K562 (cell line): ENCODE measurements around the gene C1QTNF8. TPM values are rescaled to one million over a fixed set of nuclear protein-coding genes. Genes with fewer than 3 reads are reported as not detected.

Experiments
- ATAC-seq: fragments of 200-7000 bp; cut with Tn5 transposase; 3 replicates; pipeline ENCODE4 v1.9.1; 2020; ENCODE audit warnings: moderate library complexity
- BruUV-seq: library from RNA; stranded (reverse); fragments of 400-500 nt; replicated peaks from 2 replicates; lab custom pipeline; 2021; lab: Mats Ljungman, UMichigan
- CTCF ChIA-PET: fragments of 300-600 bp; formaldehyde crosslinking; extraction: SDS; loops from one replicate; lab custom pipeline; 2021; ENCODE audit warnings: low intra/inter-chr PET ratio; lab: Yijun Ruan, JAX
- POLR2A ChIA-PET: fragments of 300-600, 350-650 bp; sonication (Branson Sonifier 250); formaldehyde crosslinking; extraction: SDS; loops from one replicate; lab custom pipeline; 2021; ENCODE audit warnings: antibody characterized with exemption, inconsistent platforms; lab: Yijun Ruan, JAX
- DNase-seq, 4 experiments: peaks; one replicate each; pipeline versions ENCODE4 v3.0.0 to v3.0.0-alpha.2; 2011 to 2018; ENCODE audit warnings: low spot score in 3 of 4, mixed read lengths in 3 of 4; ENCODE audit errors: extremely low read depth in 1 of 4
- FAIRE-seq: peaks from 2 replicates; lab custom pipeline; 2011; peaks lifted over from hg19 to GRCh38; lab: Jason Lieb, UNC
- H2AFZ ChIP-seq: 2 replicates; pipeline ENCODE4 v1.6.0; 2011; ENCODE audit warnings: low read depth, low read length, control low read depth, inconsistent platforms
- H3K27ac ChIP-seq: fragments of 200-600 bp; 3 replicates; pipeline ENCODE4 v1.8.0; 2011; ENCODE audit warnings: low read depth, mild to moderate bottlenecking, control low read depth, inconsistent platforms, low read length, moderate library complexity, mixed read lengths; ENCODE audit errors: extremely low read depth
- H3K27me3 ChIP-seq, 2 experiments: fragments of 300-600 bp in 1 of 2; 2 replicates in 1 of 2; 3 replicates in 1 of 2; pipeline versions ENCODE4 v1.6.0 to v1.8.0; 2011; ENCODE audit warnings: inconsistent platforms in 2 of 2, low read length in 2 of 2, mild to moderate bottlenecking in 1 of 2, mixed read lengths in 1 of 2, moderate library complexity in 1 of 2; ENCODE audit not compliant: control insufficient read depth in 2 of 2, insufficient read depth in 2 of 2
- H3K36me3 ChIP-seq: fragments of 300-600 bp; 3 replicates; pipeline ENCODE4 v1.8.0; 2011; ENCODE audit warnings: mild to moderate bottlenecking, low read length, inconsistent platforms; ENCODE audit not compliant: control insufficient read depth, insufficient read depth
- H3K4me1 ChIP-seq, 2 experiments: fragments of 200-600 bp in 1 of 2; replicated peaks in 1 of 2; 2 replicates in 1 of 2; 3 replicates in 1 of 2; pipeline versions ENCODE4 v1.5.1 to v1.8.0; 2011; ENCODE audit warnings: inconsistent platforms in 2 of 2, low read length in 2 of 2, mild to moderate bottlenecking in 1 of 2, mixed read lengths in 1 of 2, moderate library complexity in 1 of 2; ENCODE audit not compliant: control insufficient read depth in 2 of 2, insufficient read depth in 2 of 2
- H3K4me2 ChIP-seq: 2 replicates; pipeline ENCODE4 v1.6.1; 2011; ENCODE audit warnings: low read length, control low read depth, inconsistent platforms, mixed read lengths; ENCODE audit not compliant: insufficient read depth
- H3K4me3 ChIP-seq: fragments of 200-600 bp; sonication (generic), shearing (Covaris generic); 2 replicates; pipeline ENCODE4 v1.5.1; 2016; ENCODE audit warnings: control low read depth, inconsistent platforms
- H3K79me2 ChIP-seq: fragments of 200-600 bp; 3 replicates; pipeline ENCODE4 v1.8.0; 2011; ENCODE audit warnings: low read length, inconsistent platforms; ENCODE audit not compliant: control insufficient read depth, insufficient read depth
- H3K9ac ChIP-seq, 2 experiments: 2 replicates each; pipeline versions ENCODE4 v1.6.0 to v1.6.1; 2011; ENCODE audit warnings: low read depth in 2 of 2, low read length in 2 of 2, control low read depth in 1 of 2, inconsistent platforms in 1 of 2, mild to moderate bottlenecking in 1 of 2, mixed read lengths in 1 of 2; ENCODE audit not compliant: insufficient read depth in 1 of 2
- H3K9me1 ChIP-seq: one replicate; pipeline ENCODE4 v1.6.0; 2011; ENCODE audit warnings: inconsistent platforms, mild to moderate bottlenecking, low read length, moderate library complexity; ENCODE audit not compliant: control insufficient read depth, insufficient read depth
- H3K9me3 ChIP-seq: replicated peaks from 2 replicates; pipeline ENCODE4 v1.5.1; 2011; ENCODE audit warnings: low read depth, low read length, inconsistent platforms; ENCODE audit not compliant: control insufficient read depth, insufficient read depth
- H4K20me1 ChIP-seq: replicated peaks from 2 replicates; pipeline ENCODE4 v1.6.1; 2011; ENCODE audit warnings: low read length, inconsistent platforms, mixed read lengths; ENCODE audit not compliant: control insufficient read depth, insufficient read depth
- CC2D1A ChIP-seq: fragments of 450-650 bp; IDR thresholded peaks from 2 replicates; pipeline ENCODE4 v1.6.1; 2017; ENCODE audit warnings: mild to moderate bottlenecking
- EHMT2 ChIP-seq: fragments of 450-650 bp; IDR thresholded peaks from 2 replicates; pipeline ENCODE4 v1.6.1; 2018; ENCODE audit warnings: antibody characterized with exemption
- LCOR ChIP-seq: sonication (generic); formaldehyde crosslinking; IDR thresholded peaks from 2 replicates; pipeline ENCODE4 v1.8.0; 2022; ENCODE audit warnings: mild to moderate bottlenecking, missing genetic modification reagents
- MBD2 ChIP-seq: sonication (generic); IDR thresholded peaks from 2 replicates; pipeline ENCODE4 v1.6.1; 2016; ENCODE audit warnings: low read depth, borderline replicate concordance
- RBM39 ChIP-seq: fragments of 200-400 bp; formaldehyde crosslinking; optimal IDR thresholded peaks from 2 replicates; pipeline ENCODE3; 2018; ENCODE audit warnings: low read depth, low read length
- ZNF175 ChIP-seq: fragments of 200-800 bp; sonication (Bioruptor generic); IDR thresholded peaks from 2 replicates; pipeline ENCODE4 v1.6.1; 2016; ENCODE audit warnings: low read depth, mild to moderate bottlenecking, missing genetic modification characterization, missing compliant biosample characterization
- ZNF764 ChIP-seq: fragments of 250-450 bp; sonication (Bioruptor Pico); IDR thresholded peaks from 2 replicates; pipeline ENCODE4 v1.4.0; 2020; ENCODE audit warnings: low read depth, mild to moderate bottlenecking, moderate library complexity
- WGBS: fragments of 100-300 bp; shearing (Covaris generic); methylation state at CpG from one replicate; pipeline ENCODE4 v1.1.6; 2016; ENCODE audit warnings: low coverage, mixed read lengths; ENCODE audit not compliant: insufficient coverage; ENCODE audit errors: missing lambda C conversion rate; 5-methylcytosine and 5-hydroxymethylcytosine counted together
- in situ Hi-C: fragments of 300-500 bp; cut with MboI; formaldehyde crosslinking; loops from 4 replicates; pipeline ENCODE4 v1.15.0; 2018; ENCODE audit warnings: inconsistent platforms, mixed read lengths
- intact Hi-C: fragments of 100-400 bp; cut with micrococcal nuclease; formaldehyde crosslinking; loops from 2 replicates; pipeline ENCODE4 v1.14.2; 2022
- polyA plus RNA-seq, 8 experiments: library from polyadenylated mRNA; depleted of rRNA in 4 of 8; stranded (reverse) in 5 of 8; unstranded in 3 of 8; fragments of >200 nt; fragmentation: Nextera tagmentation in 2 of 8; fragmentation: Illumina TruSeq in 1 of 8; extraction: Ambion mirVana in 2 of 8; extraction: Trizol in 1 of 8; gene quantifications; 2 replicates each; pipeline versions ENCODE4 v1.2.1 to v1.2.3, GENCODE V29; 2011 to 2014; ENCODE audit warnings: inconsistent platforms in 1 of 8, missing spikeins in 1 of 8
- total RNA-seq, 7 experiments: library from RNA; depleted of rRNA in 6 of 7; stranded (reverse); fragments of >200 nt in 6 of 7; fragmentation: Illumina TruSeq in 2 of 7; extraction: Trizol in 2 of 7; gene quantifications; 2 replicates each; pipeline versions ENCODE4 v1.2.1 to v1.2.3, GENCODE V29; 2011 to 2021; ENCODE audit warnings: low replicate concordance in 1 of 7
- TF ChIP-seq, protein P1 (sequence below): IDR thresholded peaks from 2 replicates; pipeline ENCODE4 v1.6.1; 2012; ENCODE audit warnings: low read depth, low read length, improper control_type of control experiment, borderline replicate concordance
- TF ChIP-seq, protein P2 (sequence below): sonication (generic); formaldehyde crosslinking; IDR thresholded peaks from 2 replicates; pipeline ENCODE4 v1.8.0; 2022; ENCODE audit warnings: mild to moderate bottlenecking, missing genetic modification reagents

Gene C1QTNF8
- total and polyA plus RNA-seq, 9 of the 15 experiments (the other 6 are each of a cell fraction or from before 2014, with no cell fraction given), result not detected

DNA sequence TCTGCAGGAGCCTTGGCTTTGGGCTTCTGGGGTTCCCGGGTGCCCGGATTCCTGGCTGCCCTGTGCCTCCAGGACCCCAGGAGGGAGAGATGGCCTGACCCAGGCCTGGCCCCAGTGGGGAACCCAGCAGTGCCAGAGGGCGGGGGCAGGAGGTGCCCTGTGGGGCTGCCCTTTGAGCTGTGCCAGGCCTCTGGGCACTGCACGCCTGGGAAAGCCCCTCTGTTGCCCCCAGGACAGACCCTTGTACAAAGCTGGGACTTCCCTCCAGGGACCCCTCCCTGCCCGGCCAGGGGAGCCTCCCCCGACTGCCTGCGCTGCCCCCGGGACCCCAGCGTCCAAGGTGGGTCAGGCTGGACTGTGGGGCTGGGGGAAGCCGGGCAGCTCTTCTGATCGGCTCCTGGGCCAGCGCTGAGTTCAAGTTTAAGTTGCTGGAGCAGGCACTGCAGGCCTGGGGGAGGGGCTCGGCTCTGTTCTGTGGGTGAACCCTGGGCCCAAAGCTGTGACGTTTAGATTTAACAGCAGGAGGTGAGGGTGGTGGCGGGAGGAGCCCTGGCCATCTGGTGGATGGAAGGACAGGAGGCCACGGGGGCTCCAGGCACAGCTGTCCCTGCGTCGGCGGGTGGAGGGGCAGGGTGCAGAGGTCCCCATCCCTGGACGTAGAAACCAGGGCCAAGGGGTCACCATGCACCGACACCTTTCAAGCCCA lies 27.6 kb upstream of the C1QTNF8 start:
- POLR2A ChIA-PET, result interaction anchor here (0.6 to 0.7 kb wide), 2 partner anchors 56 to 121 kb away, joined by 3 read pairs; no protein-coding TSS in a partner anchor
- no peak overlapping the region for H3K27ac ChIP-seq
- H2AFZ ChIP-seq, result no peak overlapping the region
- no peak overlapping the region for H3K9ac ChIP-seq
- no TSS peak for BruUV-seq
- in situ Hi-C loops, result no loop called here
- no peaks in the 10 kb centered on the region for H3K9me1 ChIP-seq
- no peaks in the 10 kb centered on the region for H3K36me3 ChIP-seq
- no peaks in the 10 kb centered on the region for H3K79me2 ChIP-seq
- TF ChIP-seq EHMT2, result no peak
- no peak for TF ChIP-seq MBD2
- no peak overlapping the region for H3K4me2 ChIP-seq
- 2% methylated on average over 19 of the region's 21 CpGs for WGBS
- H3K4me3 ChIP-seq, result no peak overlapping the region
- intact Hi-C loops, result no loop called here
- H3K9me3 ChIP-seq, result no peaks in the 10 kb centered on the region
- peaks cover 7 to 56% of the 10 kb centered on the region in 2 experiments; a peak in 3 of 5 replicates for H3K27me3 ChIP-seq
- FAIRE-seq (no peak), ATAC-seq (no peak), DNase-seq (no peak)
- CTCF ChIA-PET, result no interaction called here
- peaks cover 0 to 85% of the 10 kb centered on the region in 2 experiments; a peak in 2 of 5 replicates for H3K4me1 ChIP-seq
- peaks cover 17% of the 10 kb centered on the region for H4K20me1 ChIP-seq

DNA sequence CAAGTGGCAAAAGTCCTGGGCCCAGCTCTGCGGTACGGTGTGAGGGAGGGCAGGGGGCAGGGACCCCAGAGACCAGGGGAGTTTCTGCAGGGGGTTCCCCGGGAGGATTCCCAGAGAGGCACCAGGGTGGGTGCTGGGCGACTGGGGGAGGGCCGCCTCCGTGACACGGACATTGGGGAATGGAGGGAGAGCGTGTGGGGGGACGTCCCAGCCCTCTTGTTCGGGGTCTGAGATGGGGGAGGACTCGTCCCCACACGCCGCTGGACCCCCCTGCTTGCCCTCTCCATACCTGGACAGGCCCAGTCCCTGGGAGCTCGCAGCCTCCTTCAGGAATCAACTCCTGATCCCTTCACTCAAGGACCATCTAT lies 26.3 kb upstream of the C1QTNF8 start:
- no TSS peak for BruUV-seq
- no peak overlapping the region for H3K27ac ChIP-seq
- ATAC-seq (no peak), FAIRE-seq (no peak), DNase-seq (no peak)
- no peaks in the 10 kb centered on the region for H3K79me2 ChIP-seq
- H3K9me3 ChIP-seq, result no peaks in the 10 kb centered on the region
- intact Hi-C loops, result no loop called here
- H3K9me1 ChIP-seq, result no peaks in the 10 kb centered on the region
- no peak overlapping the region for H3K9ac ChIP-seq
- CTCF ChIA-PET, result no interaction called here
- H3K36me3 ChIP-seq, result no peaks in the 10 kb centered on the region
- no peak overlapping the region for H3K4me2 ChIP-seq
- H3K4me3 ChIP-seq, result no peak overlapping the region
- H3K27me3 ChIP-seq, result peaks cover 7 to 68% of the 10 kb centered on the region in 2 experiments; a peak in 3 of 5 replicates
- H4K20me1 ChIP-seq, result peaks cover 14% of the 10 kb centered on the region
- POLR2A ChIA-PET, result no interaction called here
- in situ Hi-C loops, result no loop called here
- H3K4me1 ChIP-seq, result peaks cover 0 to 84% of the 10 kb centered on the region in 2 experiments; a peak in 2 of 5 replicates
- 10% methylated on average over 10 of the region's 14 CpGs for WGBS
- no peak overlapping the region for H2AFZ ChIP-seq
- no peak for TF ChIP-seq ZNF764 (CRISPR knock-in tag)
- no peak for TF ChIP-seq LCOR (CRISPR knock-in tag)
- TF ChIP-seq, protein P1, sequence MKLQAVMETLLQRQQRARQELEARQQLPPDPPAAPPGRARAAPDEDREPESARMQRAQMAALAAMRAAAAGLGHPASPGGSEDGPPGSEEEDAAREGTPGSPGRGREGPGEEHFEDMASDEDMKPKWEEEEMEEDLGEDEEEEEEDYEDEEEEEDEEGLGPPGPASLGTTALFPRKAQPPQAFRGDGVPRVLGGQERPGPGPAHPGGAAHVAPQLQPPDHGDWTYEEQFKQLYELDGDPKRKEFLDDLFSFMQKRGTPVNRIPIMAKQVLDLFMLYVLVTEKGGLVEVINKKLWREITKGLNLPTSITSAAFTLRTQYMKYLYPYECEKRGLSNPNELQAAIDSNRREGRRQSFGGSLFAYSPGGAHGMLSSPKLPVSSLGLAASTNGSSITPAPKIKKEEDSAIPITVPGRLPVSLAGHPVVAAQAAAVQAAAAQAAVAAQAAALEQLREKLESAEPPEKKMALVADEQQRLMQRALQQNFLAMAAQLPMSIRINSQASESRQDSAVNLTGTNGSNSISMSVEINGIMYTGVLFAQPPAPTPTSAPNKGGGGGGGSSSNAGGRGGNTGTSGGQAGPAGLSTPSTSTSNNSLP, result no peak
- TF ChIP-seq CC2D1A, result no peak
- no peak for TF ChIP-seq ZNF175
- TF ChIP-seq, protein P2, sequence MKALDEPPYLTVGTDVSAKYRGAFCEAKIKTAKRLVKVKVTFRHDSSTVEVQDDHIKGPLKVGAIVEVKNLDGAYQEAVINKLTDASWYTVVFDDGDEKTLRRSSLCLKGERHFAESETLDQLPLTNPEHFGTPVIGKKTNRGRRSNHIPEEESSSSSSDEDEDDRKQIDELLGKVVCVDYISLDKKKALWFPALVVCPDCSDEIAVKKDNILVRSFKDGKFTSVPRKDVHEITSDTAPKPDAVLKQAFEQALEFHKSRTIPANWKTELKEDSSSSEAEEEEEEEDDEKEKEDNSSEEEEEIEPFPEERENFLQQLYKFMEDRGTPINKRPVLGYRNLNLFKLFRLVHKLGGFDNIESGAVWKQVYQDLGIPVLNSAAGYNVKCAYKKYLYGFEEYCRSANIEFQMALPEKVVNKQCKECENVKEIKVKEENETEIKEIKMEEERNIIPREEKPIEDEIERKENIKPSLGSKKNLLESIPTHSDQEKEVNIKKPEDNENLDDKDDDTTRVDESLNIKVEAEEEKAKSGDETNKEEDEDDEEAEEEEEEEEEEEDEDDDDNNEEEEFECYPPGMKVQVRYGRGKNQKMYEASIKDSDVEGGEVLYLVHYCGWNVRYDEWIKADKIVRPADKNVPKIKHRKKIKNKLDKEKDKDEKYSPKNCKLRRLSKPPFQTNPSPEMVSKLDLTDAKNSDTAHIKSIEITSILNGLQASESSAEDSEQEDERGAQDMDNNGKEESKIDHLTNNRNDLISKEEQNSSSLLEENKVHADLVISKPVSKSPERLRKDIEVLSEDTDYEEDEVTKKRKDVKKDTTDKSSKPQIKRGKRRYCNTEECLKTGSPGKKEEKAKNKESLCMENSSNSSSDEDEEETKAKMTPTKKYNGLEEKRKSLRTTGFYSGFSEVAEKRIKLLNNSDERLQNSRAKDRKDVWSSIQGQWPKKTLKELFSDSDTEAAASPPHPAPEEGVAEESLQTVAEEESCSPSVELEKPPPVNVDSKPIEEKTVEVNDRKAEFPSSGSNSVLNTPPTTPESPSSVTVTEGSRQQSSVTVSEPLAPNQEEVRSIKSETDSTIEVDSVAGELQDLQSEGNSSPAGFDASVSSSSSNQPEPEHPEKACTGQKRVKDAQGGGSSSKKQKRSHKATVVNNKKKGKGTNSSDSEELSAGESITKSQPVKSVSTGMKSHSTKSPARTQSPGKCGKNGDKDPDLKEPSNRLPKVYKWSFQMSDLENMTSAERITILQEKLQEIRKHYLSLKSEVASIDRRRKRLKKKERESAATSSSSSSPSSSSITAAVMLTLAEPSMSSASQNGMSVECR (CRISPR knock-in tag), result no peak
- TF ChIP-seq RBM39, result no peak
